Activated naive CD4-positive, alpha-beta T cell treated with anti-CD3 and anti-CD28 coated beads for 36 hours (primary cell): Measurements from ENCODE around the gene IGF1R. TPM values are rescaled to one million over a fixed set of nuclear protein-coding genes. Genes with fewer than 3 reads are reported as not detected.

ENCODE experiments used
- CTCF ChIA-PET: fragments of 350-600 bp; sonication (Branson Sonifier 250); formaldehyde crosslinking; loops from one replicate; lab custom pipeline; 2021; ENCODE audit warnings: antibody characterized with exemption; lab: Charles Lee
- DNase-seq: peaks from one replicate; pipeline ENCODE4 v3.0.0-alpha.2; 2020
- H3K27ac Mint-ChIP-seq: one replicate; pipeline ENCODE4 v1.8.0; 2021; ENCODE audit warnings: mild to moderate bottlenecking, mixed read lengths
- H3K27me3 Mint-ChIP-seq: one replicate; pipeline ENCODE4 v1.8.0; 2021; ENCODE audit warnings: low read depth, mixed read lengths
- H3K36me3 Mint-ChIP-seq: one replicate; pipeline ENCODE4 v1.8.0; 2021; ENCODE audit warnings: low read depth, mixed read lengths
- H3K4me1 Mint-ChIP-seq: one replicate; pipeline ENCODE4 v1.8.0; 2021; ENCODE audit warnings: low read depth, mixed read lengths
- H3K4me3 Mint-ChIP-seq: one replicate; pipeline ENCODE4 v1.8.0; 2021; ENCODE audit warnings: mild to moderate bottlenecking, moderate library complexity, mixed read lengths
- H3K9me3 Mint-ChIP-seq: one replicate; pipeline ENCODE4 v1.8.0; 2021; ENCODE audit warnings: mixed read lengths
- intact Hi-C: fragments of 100-400 bp; cut with micrococcal nuclease; formaldehyde crosslinking; loops from one replicate; pipeline ENCODE4 v1.15.1; 2023
- total RNA-seq, 2 experiments: library from RNA; stranded (reverse); gene quantifications; one replicate each; pipeline ENCODE4 v1.2.3, GENCODE V29; 2021

Gene IGF1R
- total RNA-seq, 2 experiments from 2014 or later: 25.6 to 26.6 TPM

GRCh38 chr15:98779463-98780071 is 131.2 kb downstream of the IGF1R start:
- H3K36me3 Mint-ChIP-seq: no peaks in the 10 kb centered on the region
- peaks cover 49% of the 10 kb centered on the region for H3K4me1 Mint-ChIP-seq
- CTCF ChIA-PET: interaction anchor here (0.7 to 7.0 kb wide), 30 partner anchors 9 to 297 kb away, joined by 3 to 46 read pairs (median 4); no protein-coding TSS in a partner anchor
- intact Hi-C loops: loop anchor here (1.0 to 5.0 kb wide), 5 partner anchors 102 to 337 kb away; no protein-coding TSS in a partner anchor
- peak; percentile 86 for DNase-seq
- peak overlapping the region; percentile 51 for H3K4me3 Mint-ChIP-seq
- no peak overlapping the region for H3K27ac Mint-ChIP-seq
- no peaks in the 10 kb centered on the region for H3K9me3 Mint-ChIP-seq
- H3K27me3 Mint-ChIP-seq: no peaks in the 10 kb centered on the region

- Mint-ChIP-seq H3K9me3 (no peaks in the 10 kb centered on the region), H3K4me3 (no peak overlapping the region), H3K27me3 (no peaks in the 10 kb centered on the region), H3K4me1 (peaks cover 47% of the 10 kb centered on the region), H3K27ac (no peak overlapping the region), H3K36me3 (no peaks in the 10 kb centered on the region)
- DNase-seq: no peak
- intact Hi-C loops: no loop called here
- CTCF ChIA-PET: interaction anchor here (0.6 to 7.0 kb wide), 4 partner anchors 8 to 130 kb away, joined by 3 to 46 read pairs (median 15); no protein-coding TSS in a partner anchor
Observed at GRCh38 chr15:98781838-98782237, 133.5 kb downstream of the IGF1R start.

GRCh38 chr15:98782801-98783200 is 134.5 kb downstream of the IGF1R start:
- H3K27me3 Mint-ChIP-seq: no peaks in the 10 kb centered on the region
- intact Hi-C loops: no loop called here
- no peak overlapping the region for H3K27ac Mint-ChIP-seq
- CTCF ChIA-PET: interaction anchor here (0.6 to 7.0 kb wide), 4 partner anchors 22 to 276 kb away, joined by 3 to 46 read pairs (median 4); no protein-coding TSS in a partner anchor
- H3K4me1 Mint-ChIP-seq: peaks cover 47% of the 10 kb centered on the region
- H3K4me3 Mint-ChIP-seq: no peak overlapping the region
- H3K36me3 Mint-ChIP-seq: no peaks in the 10 kb centered on the region
- H3K9me3 Mint-ChIP-seq: no peaks in the 10 kb centered on the region
- no peak for DNase-seq

- CTCF ChIA-PET: no interaction called here
Observed at GRCh38 chr15:98785431-98785806, 137.1 kb downstream of the IGF1R start.

GRCh38 chr15:98785807-98786621 is 137.7 kb downstream of the IGF1R start:
- intact Hi-C loops: no loop called here
- H3K4me3 Mint-ChIP-seq: no peak overlapping the region
- H3K27me3 Mint-ChIP-seq: no peaks in the 10 kb centered on the region
- no peaks in the 10 kb centered on the region for H3K9me3 Mint-ChIP-seq
- DNase-seq: peak; percentile 26
- CTCF ChIA-PET: no interaction called here
- no peak overlapping the region for H3K27ac Mint-ChIP-seq
- no peaks in the 10 kb centered on the region for H3K36me3 Mint-ChIP-seq
- peaks cover 61% of the 10 kb centered on the region for H3K4me1 Mint-ChIP-seq

More at GRCh38 chr15:98785431-98785806, 137.1 kb downstream of the IGF1R start:
- no peak for DNase-seq
- no peak overlapping the region for H3K4me3 Mint-ChIP-seq
- no peaks in the 10 kb centered on the region for H3K9me3 Mint-ChIP-seq
- H3K27ac Mint-ChIP-seq: no peak overlapping the region
- intact Hi-C loops: no loop called here
- no peaks in the 10 kb centered on the region for H3K27me3 Mint-ChIP-seq
- no peaks in the 10 kb centered on the region for H3K36me3 Mint-ChIP-seq
- H3K4me1 Mint-ChIP-seq: peaks cover 56% of the 10 kb centered on the region

GRCh38 chr15:98786717-98787116 is 138.4 kb downstream of the IGF1R start:
- Mint-ChIP-seq H3K4me1 (peaks cover 65% of the 10 kb centered on the region), H3K4me3 (no peak overlapping the region), H3K9me3 (no peaks in the 10 kb centered on the region), H3K27me3 (no peaks in the 10 kb centered on the region), H3K36me3 (no peaks in the 10 kb centered on the region), H3K27ac (no peak overlapping the region)
- intact Hi-C loops: no loop called here
- CTCF ChIA-PET: interaction anchor here (1.5 kb wide), 1 partner anchor 9 kb away, joined by 5 read pairs; no protein-coding TSS in a partner anchor
- DNase-seq: no peak

- H3K36me3 Mint-ChIP-seq: no peaks in the 10 kb centered on the region
- no peaks in the 10 kb centered on the region for H3K9me3 Mint-ChIP-seq
- CTCF ChIA-PET: interaction anchor here (1.5 kb wide), 1 partner anchor 9 kb away, joined by 5 read pairs; no protein-coding TSS in a partner anchor
- intact Hi-C loops: no loop called here
- H3K27ac Mint-ChIP-seq: no peak overlapping the region
- peaks cover 66% of the 10 kb centered on the region for H3K4me1 Mint-ChIP-seq
- DNase-seq: no peak
- no peak overlapping the region for H3K4me3 Mint-ChIP-seq
- no peaks in the 10 kb centered on the region for H3K27me3 Mint-ChIP-seq
Observed at GRCh38 chr15:98787194-98787593, 138.9 kb downstream of the IGF1R start.

GRCh38 chr15:98787936-98788757 is 139.8 kb downstream of the IGF1R start:
- Mint-ChIP-seq H3K27me3 (no peaks in the 10 kb centered on the region), H3K27ac (no peak overlapping the region), H3K36me3 (no peaks in the 10 kb centered on the region), H3K9me3 (no peaks in the 10 kb centered on the region), H3K4me1 (peaks cover 74% of the 10 kb centered on the region), H3K4me3 (no peak overlapping the region)
- no peak for DNase-seq
- intact Hi-C loops: no loop called here
- CTCF ChIA-PET: interaction anchor here (0.8 to 3.4 kb wide), 3 partner anchors 8 to 128 kb away, joined by 3 to 27 read pairs (median 5); no protein-coding TSS in a partner anchor

GRCh38 chr15:98789020-98789419 is 140.7 kb downstream of the IGF1R start:
- no peaks in the 10 kb centered on the region for H3K36me3 Mint-ChIP-seq
- peaks cover 76% of the 10 kb centered on the region for H3K4me1 Mint-ChIP-seq
- no peak overlapping the region for H3K4me3 Mint-ChIP-seq
- CTCF ChIA-PET: interaction anchor here (0.8 to 3.4 kb wide), 2 partner anchors 9 to 127 kb away, joined by 3 to 27 read pairs; no protein-coding TSS in a partner anchor
- no peaks in the 10 kb centered on the region for H3K9me3 Mint-ChIP-seq
- no peak for DNase-seq
- H3K27ac Mint-ChIP-seq: no peak overlapping the region
- H3K27me3 Mint-ChIP-seq: no peaks in the 10 kb centered on the region
- intact Hi-C loops: no loop called here

- Mint-ChIP-seq H3K27ac (no peak overlapping the region), H3K4me1 (peaks cover 79% of the 10 kb centered on the region), H3K4me3 (no peak overlapping the region), H3K9me3 (no peaks in the 10 kb centered on the region), H3K36me3 (no peaks in the 10 kb centered on the region), H3K27me3 (no peaks in the 10 kb centered on the region)
- CTCF ChIA-PET: interaction anchor here (1.4 to 3.4 kb wide), 2 partner anchors 10 to 130 kb away, joined by 3 to 27 read pairs; no protein-coding TSS in a partner anchor
- DNase-seq: no peak
- intact Hi-C loops: no loop called here
Observed at GRCh38 chr15:98790270-98790669, 141.9 kb downstream of the IGF1R start.

- DNase-seq: no peak
- H3K4me1 Mint-ChIP-seq: peaks cover 77% of the 10 kb centered on the region
- no peak overlapping the region for H3K4me3 Mint-ChIP-seq
- H3K27ac Mint-ChIP-seq: no peak overlapping the region
- CTCF ChIA-PET: interaction anchor here (0.5 to 3.4 kb wide), 6 partner anchors 11 to 903 kb away, joined by 3 to 27 read pairs (median 3); no protein-coding TSS in a partner anchor
- no peaks in the 10 kb centered on the region for H3K9me3 Mint-ChIP-seq
- H3K36me3 Mint-ChIP-seq: no peaks in the 10 kb centered on the region
- no peaks in the 10 kb centered on the region for H3K27me3 Mint-ChIP-seq
- intact Hi-C loops: no loop called here
Observed at GRCh38 chr15:98791046-98791701, 142.8 kb downstream of the IGF1R start.
